Measurements from ENCODE around the gene TLK1. TPM values are rescaled to one million over a fixed set of nuclear protein-coding genes. Genes with fewer than 3 reads are reported as not detected.

Gene TLK1
- total RNA-seq, 1 donor from 2014 or later: 50.2 TPM

DNA sequence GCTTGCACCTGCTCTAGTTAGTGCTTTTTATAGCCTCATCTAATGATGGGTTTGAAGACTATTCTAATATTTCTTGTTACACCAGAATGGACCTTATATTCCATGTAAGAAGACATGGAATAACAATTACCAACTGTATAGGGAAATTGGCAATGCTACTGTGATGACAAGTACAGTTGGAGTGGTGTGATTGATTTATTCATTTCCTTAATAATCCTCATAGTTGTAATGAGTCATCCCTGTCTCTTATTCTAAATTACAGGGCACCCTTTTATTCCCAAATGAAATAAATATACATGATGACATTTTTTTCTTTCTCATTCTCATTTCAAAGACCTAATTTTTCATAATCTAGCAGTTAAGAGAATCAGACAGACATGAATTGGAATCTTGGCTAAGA, 18.3 kb upstream of the TLK1 start:
- H3K36me3 ChIP-seq (ENCODE audit: insufficient read depth, low read length): no peaks in the 10 kb centered on the region
- no peak overlapping the region for H2AFZ ChIP-seq (ENCODE audit: low read depth, low read length)
- H3K4me1 ChIP-seq (ENCODE audit: insufficient read depth, low read length): no peaks in the 10 kb centered on the region
- Mint-ChIP-seq H3K4me1 (ENCODE audit: low read depth, unreplicated experiment) (peaks cover 4% of the 10 kb centered on the region), H3K9me3 (ENCODE audit: unreplicated experiment) (no peaks in the 10 kb centered on the region), H3K27ac (ENCODE audit: unreplicated experiment) (no peak overlapping the region), H3K4me3 (ENCODE audit: unreplicated experiment) (no peak overlapping the region), H3K27me3 (ENCODE audit: low read depth, unreplicated experiment) (peaks cover 2% of the 10 kb centered on the region), H3K36me3 (ENCODE audit: low read depth, unreplicated experiment) (no peaks in the 10 kb centered on the region)
- H3K4me3 ChIP-seq (ENCODE audit: insufficient read depth, low read depth, low read length): no peak overlapping the region
- TF ChIP-seq, protein P1, sequence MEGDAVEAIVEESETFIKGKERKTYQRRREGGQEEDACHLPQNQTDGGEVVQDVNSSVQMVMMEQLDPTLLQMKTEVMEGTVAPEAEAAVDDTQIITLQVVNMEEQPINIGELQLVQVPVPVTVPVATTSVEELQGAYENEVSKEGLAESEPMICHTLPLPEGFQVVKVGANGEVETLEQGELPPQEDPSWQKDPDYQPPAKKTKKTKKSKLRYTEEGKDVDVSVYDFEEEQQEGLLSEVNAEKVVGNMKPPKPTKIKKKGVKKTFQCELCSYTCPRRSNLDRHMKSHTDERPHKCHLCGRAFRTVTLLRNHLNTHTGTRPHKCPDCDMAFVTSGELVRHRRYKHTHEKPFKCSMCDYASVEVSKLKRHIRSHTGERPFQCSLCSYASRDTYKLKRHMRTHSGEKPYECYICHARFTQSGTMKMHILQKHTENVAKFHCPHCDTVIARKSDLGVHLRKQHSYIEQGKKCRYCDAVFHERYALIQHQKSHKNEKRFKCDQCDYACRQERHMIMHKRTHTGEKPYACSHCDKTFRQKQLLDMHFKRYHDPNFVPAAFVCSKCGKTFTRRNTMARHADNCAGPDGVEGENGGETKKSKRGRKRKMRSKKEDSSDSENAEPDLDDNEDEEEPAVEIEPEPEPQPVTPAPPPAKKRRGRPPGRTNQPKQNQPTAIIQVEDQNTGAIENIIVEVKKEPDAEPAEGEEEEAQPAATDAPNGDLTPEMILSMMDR (IDR thresholded peaks at IDR 0.05; ENCODE audit: insufficient read depth, low read depth, low read length): no peak
- TF ChIP-seq EZH2 (IDR thresholded peaks at IDR 0.05; ENCODE audit: insufficient read depth, low read length): no peak
- no peaks in the 10 kb centered on the region for H3K9me3 ChIP-seq (ENCODE audit: insufficient read depth, low read depth, low read length)
- DNase-seq (ENCODE audit: low read depth) (no peak), FAIRE-seq (no peak)
- H3K27me3 ChIP-seq (ENCODE audit: insufficient read depth, low read length): no peaks in the 10 kb centered on the region
- H3K27ac ChIP-seq (ENCODE audit: low read depth, low read length): no peak overlapping the region
- no peak overlapping the region for H3K4me2 ChIP-seq (ENCODE audit: low read length)
- no peak overlapping the region for H3K9ac ChIP-seq (ENCODE audit: low read length)
- no peaks in the 10 kb centered on the region for H4K20me1 ChIP-seq (ENCODE audit: insufficient read depth, low read length)
- no peaks in the 10 kb centered on the region for H3K79me2 ChIP-seq (ENCODE audit: insufficient read depth, low read length)

DNA sequence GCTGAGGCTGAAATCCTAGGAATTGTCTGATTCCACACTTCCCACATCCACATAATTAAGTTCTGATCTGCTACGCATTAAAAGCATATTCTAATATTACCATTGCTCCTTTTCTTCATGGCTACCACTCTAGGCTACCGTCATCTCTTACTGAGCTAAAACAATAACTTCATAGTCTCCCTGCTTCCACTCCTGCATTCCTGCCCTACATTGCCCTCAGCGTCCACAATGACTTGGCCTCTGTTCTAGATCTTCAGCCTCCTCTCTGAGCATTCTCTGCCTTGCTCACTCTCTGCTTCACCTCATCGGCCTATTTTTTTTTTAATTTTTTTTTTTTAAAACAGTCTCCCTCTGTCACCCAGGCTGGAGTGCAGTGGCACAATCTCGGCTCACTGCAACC, 15.8 kb upstream of the TLK1 start:
- no peak overlapping the region for H3K4me3 ChIP-seq (ENCODE audit: insufficient read depth, low read depth, low read length)
- no peaks in the 10 kb centered on the region for H3K9me3 ChIP-seq (ENCODE audit: insufficient read depth, low read depth, low read length)

DNA sequence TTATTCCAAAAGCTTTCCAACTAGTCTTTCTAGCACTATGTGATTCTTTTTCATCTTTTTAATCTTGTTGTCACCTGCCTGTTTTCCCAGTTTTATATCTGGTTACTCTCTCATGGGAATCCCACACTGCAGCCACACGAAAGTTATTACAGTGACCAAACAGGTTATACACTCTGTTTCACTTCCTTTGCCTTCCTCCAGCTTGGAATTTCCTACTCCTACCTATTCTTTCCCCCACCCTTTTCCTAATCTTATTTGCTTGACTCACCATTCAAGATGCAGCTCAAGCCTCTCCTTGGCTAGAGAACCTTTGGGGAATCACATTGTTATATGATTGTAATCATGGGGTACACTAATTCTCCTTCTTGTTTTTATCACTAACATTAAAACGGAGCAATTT, 13.4 kb upstream of the TLK1 start:
- Mint-ChIP-seq H3K4me1 (ENCODE audit: low read depth, unreplicated experiment) (peaks cover 6% of the 10 kb centered on the region), H3K27me3 (ENCODE audit: low read depth, unreplicated experiment) (peaks cover 2% of the 10 kb centered on the region), H3K36me3 (ENCODE audit: low read depth, unreplicated experiment) (no peaks in the 10 kb centered on the region), H3K4me3 (ENCODE audit: unreplicated experiment) (no peak overlapping the region), H3K9me3 (ENCODE audit: unreplicated experiment) (no peaks in the 10 kb centered on the region), H3K27ac (ENCODE audit: unreplicated experiment) (no peak overlapping the region)
- no peaks in the 10 kb centered on the region for H3K27me3 ChIP-seq (ENCODE audit: insufficient read depth, low read length)
- H3K79me2 ChIP-seq (ENCODE audit: insufficient read depth, low read length): no peaks in the 10 kb centered on the region
- H3K27ac ChIP-seq (ENCODE audit: low read depth, low read length): no peak overlapping the region
- TF ChIP-seq EZH2 (IDR thresholded peaks at IDR 0.05; ENCODE audit: insufficient read depth, low read length): no peak
- TF ChIP-seq, protein P1 (IDR thresholded peaks at IDR 0.05; ENCODE audit: insufficient read depth, low read depth, low read length): no peak
- H3K4me3 ChIP-seq (ENCODE audit: insufficient read depth, low read depth, low read length): no peak overlapping the region
- H4K20me1 ChIP-seq (ENCODE audit: insufficient read depth, low read length): no peaks in the 10 kb centered on the region
- no peaks in the 10 kb centered on the region for H3K4me1 ChIP-seq (ENCODE audit: insufficient read depth, low read length)
- H3K36me3 ChIP-seq (ENCODE audit: insufficient read depth, low read length): no peaks in the 10 kb centered on the region
- H2AFZ ChIP-seq (ENCODE audit: low read depth, low read length): no peak overlapping the region
- FAIRE-seq: no peak
- no peak overlapping the region for H3K4me2 ChIP-seq (ENCODE audit: low read length)
- no peak overlapping the region for H3K9ac ChIP-seq (ENCODE audit: low read length)
- no peak for DNase-seq (ENCODE audit: low read depth)
- H3K9me3 ChIP-seq (ENCODE audit: insufficient read depth, low read depth, low read length): no peaks in the 10 kb centered on the region

More for the DNA sequence above, 15.8 kb upstream of the TLK1 start:
- no peak for TF ChIP-seq EZH2 (IDR thresholded peaks at IDR 0.05; ENCODE audit: insufficient read depth, low read length)
- TF ChIP-seq, protein P1 (IDR thresholded peaks at IDR 0.05; ENCODE audit: insufficient read depth, low read depth, low read length): no peak
- Histone ChIP-seq H2AFZ (ENCODE audit: low read depth, low read length) (no peak overlapping the region), H3K9ac (ENCODE audit: low read length) (no peak overlapping the region), H4K20me1 (ENCODE audit: insufficient read depth, low read length) (no peaks in the 10 kb centered on the region), H3K36me3 (ENCODE audit: insufficient read depth, low read length) (no peaks in the 10 kb centered on the region), H3K4me1 (ENCODE audit: insufficient read depth, low read length) (no peaks in the 10 kb centered on the region), H3K27ac (ENCODE audit: low read depth, low read length) (no peak overlapping the region), H3K27me3 (ENCODE audit: insufficient read depth, low read length) (no peaks in the 10 kb centered on the region), H3K79me2 (ENCODE audit: insufficient read depth, low read length) (no peaks in the 10 kb centered on the region), H3K4me2 (ENCODE audit: low read length) (no peak overlapping the region)
- Mint-ChIP-seq H3K36me3 (ENCODE audit: low read depth, unreplicated experiment) (no peaks in the 10 kb centered on the region), H3K4me3 (ENCODE audit: unreplicated experiment) (no peak overlapping the region), H3K9me3 (ENCODE audit: unreplicated experiment) (no peaks in the 10 kb centered on the region), H3K27me3 (ENCODE audit: low read depth, unreplicated experiment) (peaks cover 2% of the 10 kb centered on the region), H3K4me1 (ENCODE audit: low read depth, unreplicated experiment) (peaks cover 6% of the 10 kb centered on the region), H3K27ac (ENCODE audit: unreplicated experiment) (no peak overlapping the region)
- DNase-seq (ENCODE audit: low read depth) (no peak), FAIRE-seq (no peak)

All from astrocyte (in vitro differentiated cells and primary cell).